ENCODE results near the gene CHCHD5.

The CHCHD5 gene

DNA sequence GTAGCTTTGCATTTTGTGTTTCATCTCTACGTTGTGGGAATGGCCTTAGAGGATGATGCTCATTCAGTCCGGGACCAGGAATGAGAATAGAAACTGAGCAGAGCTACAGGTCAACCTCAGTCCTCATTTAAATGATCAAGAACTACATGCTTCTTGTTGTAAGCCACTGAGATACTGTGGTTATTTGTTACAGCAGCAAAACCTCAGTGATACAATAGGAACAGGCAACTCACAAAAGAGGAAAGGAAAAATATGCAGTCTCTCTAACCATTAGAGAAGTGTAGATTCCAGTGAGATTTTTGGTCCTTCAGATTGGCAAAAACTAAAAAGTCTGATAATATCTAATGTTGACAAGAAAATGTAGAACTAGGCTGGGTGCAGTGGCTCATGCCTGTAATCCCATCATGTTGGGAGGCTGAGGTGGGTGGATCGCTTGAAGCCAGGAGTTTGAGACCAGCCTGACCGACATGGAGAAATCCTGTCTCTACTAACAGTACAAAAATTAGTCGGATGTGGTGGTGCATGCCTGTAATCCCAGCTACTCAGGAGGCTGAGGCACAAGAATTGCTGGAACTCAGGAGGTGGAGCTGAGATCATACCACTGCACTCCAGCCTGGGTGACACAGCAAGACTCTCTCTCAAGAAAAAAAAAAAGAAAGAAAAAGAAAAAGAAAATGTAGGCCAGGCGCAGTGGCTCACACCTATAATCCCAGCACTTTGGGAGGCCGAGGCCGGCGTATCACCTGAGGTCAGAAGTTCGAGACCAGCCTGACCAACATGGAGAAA, 13.3 kb downstream of the CHCHD5 start:
- Histone ChIP-seq H3F3A (ENCODE audit: insufficient read depth, low read length) (no peaks in the 10 kb centered on the region), H3K4me3 (ENCODE audit: low read length) (no peak overlapping the region), H3K79me2 (ENCODE audit: low read length) (no peaks in the 10 kb centered on the region), H3K9me2 (replicated peaks; ENCODE audit: insufficient read depth, low read length) (no peaks in the 10 kb centered on the region), H3K27me3 (replicated peaks; ENCODE audit: insufficient read depth, low read length) (no peaks in the 10 kb centered on the region), H3K9me3 (replicated peaks; ENCODE audit: insufficient read depth, low read length) (no peaks in the 10 kb centered on the region), H3K36me3 (replicated peaks; ENCODE audit: insufficient read depth, low read length) (no peaks in the 10 kb centered on the region), H3K27ac (ENCODE audit: low read length) (no peak overlapping the region), H4K20me1 (ENCODE audit: insufficient read depth, low read length) (no peaks in the 10 kb centered on the region), H3K9ac (ENCODE audit: low read length) (no peak overlapping the region), H3K4me1 (ENCODE audit: low read length) (no peaks in the 10 kb centered on the region), H2AFZ (ENCODE audit: low read length) (no peak overlapping the region), H3K4me2 (ENCODE audit: low read depth, low read length) (no peak overlapping the region)
- TF ChIP-seq EZH2 (optimal IDR thresholded peaks at IDR 0.05; ENCODE audit: low read depth, low read length): no peak
- TF ChIP-seq, protein P1, sequence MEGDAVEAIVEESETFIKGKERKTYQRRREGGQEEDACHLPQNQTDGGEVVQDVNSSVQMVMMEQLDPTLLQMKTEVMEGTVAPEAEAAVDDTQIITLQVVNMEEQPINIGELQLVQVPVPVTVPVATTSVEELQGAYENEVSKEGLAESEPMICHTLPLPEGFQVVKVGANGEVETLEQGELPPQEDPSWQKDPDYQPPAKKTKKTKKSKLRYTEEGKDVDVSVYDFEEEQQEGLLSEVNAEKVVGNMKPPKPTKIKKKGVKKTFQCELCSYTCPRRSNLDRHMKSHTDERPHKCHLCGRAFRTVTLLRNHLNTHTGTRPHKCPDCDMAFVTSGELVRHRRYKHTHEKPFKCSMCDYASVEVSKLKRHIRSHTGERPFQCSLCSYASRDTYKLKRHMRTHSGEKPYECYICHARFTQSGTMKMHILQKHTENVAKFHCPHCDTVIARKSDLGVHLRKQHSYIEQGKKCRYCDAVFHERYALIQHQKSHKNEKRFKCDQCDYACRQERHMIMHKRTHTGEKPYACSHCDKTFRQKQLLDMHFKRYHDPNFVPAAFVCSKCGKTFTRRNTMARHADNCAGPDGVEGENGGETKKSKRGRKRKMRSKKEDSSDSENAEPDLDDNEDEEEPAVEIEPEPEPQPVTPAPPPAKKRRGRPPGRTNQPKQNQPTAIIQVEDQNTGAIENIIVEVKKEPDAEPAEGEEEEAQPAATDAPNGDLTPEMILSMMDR (IDR thresholded peaks at IDR 0.05; ENCODE audit: low read length): no peak
- no peak for TF ChIP-seq EZH2phosphoT487 (IDR thresholded peaks at IDR 0.05; ENCODE audit: low read length)
- DNase-seq: no peak

DNA sequence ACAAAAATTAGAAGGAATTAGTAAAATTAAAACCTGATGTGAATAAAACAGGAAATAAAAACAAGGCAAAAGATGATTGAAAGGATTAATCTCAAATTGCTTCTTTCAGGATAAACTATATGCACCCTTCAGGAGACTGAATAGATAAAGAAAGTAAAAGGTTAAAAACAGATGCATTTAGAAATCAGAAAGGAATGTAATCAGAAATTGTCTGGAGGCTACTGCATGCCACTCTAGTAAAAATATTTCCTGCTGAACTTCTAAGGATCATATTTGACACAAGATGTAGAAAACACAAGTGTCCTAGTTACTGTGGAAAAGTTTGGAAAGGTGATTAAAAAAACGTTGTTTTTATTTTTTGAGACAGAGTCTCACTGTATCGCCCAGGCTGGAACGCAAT, 16.2 kb downstream of the CHCHD5 start:
- Histone ChIP-seq H3K27ac (ENCODE audit: low read length) (no peak overlapping the region), H4K20me1 (ENCODE audit: insufficient read depth, low read length) (no peaks in the 10 kb centered on the region), H3K9me2 (replicated peaks; ENCODE audit: insufficient read depth, low read length) (no peaks in the 10 kb centered on the region), H3K27me3 (replicated peaks; ENCODE audit: insufficient read depth, low read length) (no peaks in the 10 kb centered on the region), H3K36me3 (replicated peaks; ENCODE audit: insufficient read depth, low read length) (no peaks in the 10 kb centered on the region), H3F3A (ENCODE audit: insufficient read depth, low read length) (no peaks in the 10 kb centered on the region), H3K9ac (ENCODE audit: low read length) (no peak overlapping the region), H3K9me3 (replicated peaks; ENCODE audit: insufficient read depth, low read length) (no peaks in the 10 kb centered on the region), H3K4me3 (ENCODE audit: low read length) (no peak overlapping the region), H3K79me2 (ENCODE audit: low read length) (no peaks in the 10 kb centered on the region), H2AFZ (ENCODE audit: low read length) (no peak overlapping the region), H3K4me2 (ENCODE audit: low read depth, low read length) (no peak overlapping the region), H3K4me1 (ENCODE audit: low read length) (no peaks in the 10 kb centered on the region)
- no peak for DNase-seq
- TF ChIP-seq EZH2phosphoT487 (IDR thresholded peaks at IDR 0.05; ENCODE audit: low read length): no peak
- TF ChIP-seq, protein P1 (IDR thresholded peaks at IDR 0.05; ENCODE audit: low read length): no peak
- no peak for TF ChIP-seq EZH2 (optimal IDR thresholded peaks at IDR 0.05; ENCODE audit: low read depth, low read length)

DNA sequence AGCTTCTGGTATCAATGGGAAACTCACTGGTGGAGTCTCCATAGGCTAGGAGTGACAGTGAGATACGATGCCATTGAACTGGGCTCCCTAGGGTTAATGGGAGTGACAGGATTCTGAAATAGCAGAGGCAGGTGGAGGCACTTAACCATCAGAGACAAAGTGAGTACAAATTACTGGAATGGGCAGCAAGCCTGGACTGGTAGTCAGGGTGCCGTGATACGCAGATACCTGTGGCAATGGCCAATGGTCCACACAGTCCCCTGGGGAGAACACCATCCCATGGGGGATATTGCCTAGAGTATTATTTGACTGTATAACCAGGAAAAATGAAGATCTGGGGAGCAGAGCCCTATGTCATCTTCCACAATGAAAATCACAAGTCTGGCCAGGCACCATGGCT, 17.3 kb downstream of the CHCHD5 start:
- no peak overlapping the region for H3K27ac ChIP-seq (ENCODE audit: low read length)
- no peak overlapping the region for H3K4me3 ChIP-seq (ENCODE audit: low read length)
- no peaks in the 10 kb centered on the region for H3K27me3 ChIP-seq (replicated peaks; ENCODE audit: insufficient read depth, low read length)
- H3K36me3 ChIP-seq (replicated peaks; ENCODE audit: insufficient read depth, low read length): no peaks in the 10 kb centered on the region
- H3K79me2 ChIP-seq (ENCODE audit: low read length): no peaks in the 10 kb centered on the region
- no peaks in the 10 kb centered on the region for H3K9me3 ChIP-seq (replicated peaks; ENCODE audit: insufficient read depth, low read length)
- H3K9ac ChIP-seq (ENCODE audit: low read length): no peak overlapping the region
- H4K20me1 ChIP-seq (ENCODE audit: insufficient read depth, low read length): no peaks in the 10 kb centered on the region
- TF ChIP-seq EZH2 (optimal IDR thresholded peaks at IDR 0.05; ENCODE audit: low read depth, low read length) (no peak), EZH2phosphoT487 (IDR thresholded peaks at IDR 0.05; ENCODE audit: low read length) (no peak)
- TF ChIP-seq, protein P1 (IDR thresholded peaks at IDR 0.05; ENCODE audit: low read length): no peak
- no peaks in the 10 kb centered on the region for H3K4me1 ChIP-seq (ENCODE audit: low read length)
- no peak overlapping the region for H3K4me2 ChIP-seq (ENCODE audit: low read depth, low read length)
- H2AFZ ChIP-seq (ENCODE audit: low read length): no peak overlapping the region
- DNase-seq: no peak
- H3F3A ChIP-seq (ENCODE audit: insufficient read depth, low read length): no peaks in the 10 kb centered on the region
- no peaks in the 10 kb centered on the region for H3K9me2 ChIP-seq (replicated peaks; ENCODE audit: insufficient read depth, low read length)
